Fibroblast of lung (primary cell): ENCODE data around the gene SLC38A8. TPM values are rescaled to one million over a fixed set of nuclear protein-coding genes. Genes with fewer than 3 reads are reported as not detected.

ENCODE experiments used
- DNase-seq, 2 donors: peaks; one replicate each; pipeline versions ENCODE4 v3.0.0 to v3.0.0-alpha.2; 2010; ENCODE audit warnings: low read depth in 2 of 2
- H2AFZ ChIP-seq: 2 replicates; pipeline ENCODE4 v1.5.1; 2012; ENCODE audit warnings: low read length, control low read depth, inconsistent platforms
- H3K27ac ChIP-seq: 2 replicates; pipeline ENCODE4 v1.5.1; 2011; ENCODE audit warnings: low read length, control low read depth; ENCODE audit not compliant: insufficient read depth
- H3K27me3 ChIP-seq: 2 replicates; pipeline ENCODE4 v1.5.1; 2011; ENCODE audit warnings: mild to moderate bottlenecking, low read length; ENCODE audit not compliant: control insufficient read depth, insufficient read depth
- H3K36me3 ChIP-seq: 2 replicates; pipeline ENCODE4 v1.5.1; 2011; ENCODE audit warnings: low read length; ENCODE audit not compliant: control insufficient read depth, insufficient read depth
- H3K4me1 ChIP-seq: 2 replicates; pipeline ENCODE4 v1.5.1; 2011; ENCODE audit warnings: low read length; ENCODE audit not compliant: control insufficient read depth, insufficient read depth; ENCODE audit errors: extremely low read depth
- H3K4me2 ChIP-seq: 2 replicates; pipeline ENCODE4 v1.5.1; 2011; ENCODE audit warnings: low read length, control low read depth; ENCODE audit not compliant: insufficient read depth; ENCODE audit errors: extremely low read depth
- H3K4me3 ChIP-seq, 4 experiments: fragments of 200-600 bp in 1 of 4; sonication (generic) in 1 of 4; replicated peaks in 1 of 4; 2 replicates each; pipeline ENCODE4 v1.5.1; 2011 to 2016; ENCODE audit warnings: low read length in 4 of 4, low read depth in 3 of 4, mild to moderate bottlenecking in 3 of 4, control low read depth in 2 of 4, inconsistent platforms in 1 of 4, mixed read lengths in 1 of 4; ENCODE audit not compliant: insufficient read depth in 1 of 4; ENCODE audit errors: control extremely low read depth in 1 of 4
- H3K79me2 ChIP-seq: 2 replicates; pipeline ENCODE4 v1.5.1; 2012; ENCODE audit warnings: mild to moderate bottlenecking, low read length, inconsistent platforms; ENCODE audit not compliant: control insufficient read depth, insufficient read depth
- H3K9ac ChIP-seq: 2 replicates; pipeline ENCODE4 v1.5.1; 2011; ENCODE audit warnings: mild to moderate bottlenecking, low read length, control low read depth; ENCODE audit not compliant: insufficient read depth
- H3K9me3 ChIP-seq: 2 replicates; pipeline ENCODE4 v1.5.1; 2012; ENCODE audit warnings: low read depth, low read length; ENCODE audit not compliant: control insufficient read depth, insufficient read depth
- H4K20me1 ChIP-seq: 2 replicates; pipeline ENCODE4 v1.5.1; 2011; ENCODE audit warnings: low read length; ENCODE audit not compliant: control insufficient read depth, insufficient read depth; ENCODE audit errors: extremely low read depth
- CTCF ChIP-seq, 2 donors: IDR thresholded peaks in 1 of 2; conservative IDR thresholded peaks in 1 of 2; 1 replicate in 1 of 2; 2 replicates in 1 of 2; pipeline ENCODE4 v1.5.1; 2011 to 2012; ENCODE audit warnings: low read length in 2 of 2, control low read depth in 1 of 2, inconsistent platforms in 1 of 2, low read depth in 1 of 2, mild to moderate bottlenecking in 1 of 2
- EZH2 ChIP-seq: IDR thresholded peaks from 2 replicates; pipeline ENCODE4 v1.5.1; 2012; ENCODE audit warnings: low read length, control low read depth, mild to moderate bottlenecking; ENCODE audit errors: missing control alignments
- polyA plus RNA-seq, 2 donors: library from polyadenylated mRNA; depleted of rRNA in 1 of 2; stranded (reverse) in 1 of 2; unstranded in 1 of 2; fragments of >200 nt; gene quantifications; 2 replicates each; pipeline ENCODE4 v1.2.1, GENCODE V29; 2011 to 2012; ENCODE audit warnings: missing spikeins in 1 of 2
- total RNA-seq: library from RNA; depleted of rRNA; stranded (reverse); fragments of >200 nt; gene quantifications from 2 replicates; pipeline ENCODE4 v1.2.1, GENCODE V29; 2014

The SLC38A8 gene
- total and polyA plus RNA-seq, 2 donors (not counting 1 experiment from before 2014, with no cell fraction given) = not detected

DNA sequence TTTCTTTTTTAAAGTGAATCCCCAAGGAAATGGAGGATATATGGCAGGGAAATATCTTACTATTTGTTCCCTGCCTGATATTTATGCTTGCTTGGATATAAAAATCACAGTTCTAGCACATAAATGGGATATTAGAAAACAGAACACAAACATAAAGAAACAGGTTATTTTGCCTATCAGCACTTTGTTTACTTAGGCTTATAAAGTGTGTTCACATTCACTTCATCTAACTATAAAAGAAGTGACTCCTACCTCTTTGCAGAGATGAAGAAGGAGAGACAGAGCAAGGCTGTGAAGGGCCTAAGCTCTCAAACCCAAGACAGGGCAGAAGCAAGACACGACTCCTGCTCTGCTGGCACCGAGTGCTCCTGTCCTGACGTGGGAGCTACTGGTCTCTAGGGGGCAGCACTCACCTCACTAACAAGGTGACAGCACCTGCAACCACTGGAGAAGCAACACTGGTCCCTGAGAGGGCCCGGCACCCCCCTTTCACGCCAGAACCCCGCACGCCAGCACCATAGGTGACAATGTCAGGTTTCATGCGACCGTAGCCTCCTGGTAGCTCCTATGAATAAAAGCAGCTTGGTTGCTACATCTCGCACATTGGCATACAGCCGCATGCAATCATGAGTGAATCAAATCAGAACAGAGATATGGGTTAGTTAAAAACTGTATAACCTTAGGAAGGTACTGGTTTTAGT is 42.1 kb upstream of the SLC38A8 start:
- peaks cover 20% of the 10 kb centered on the region for H3K36me3 ChIP-seq
- no peak overlapping the region for H3K27ac ChIP-seq
- TF ChIP-seq EZH2 (no peak), CTCF (conservative IDR thresholded peaks at IDR 0.05 in 1 of 2, IDR thresholded peaks at IDR 0.05 in 1 of 2; ENCODE audit: low read depth in 1 of 2, low read length in 2 of 2) (peak; percentile 62 to 82)
- H3K4me2 ChIP-seq = no peak overlapping the region
- no peaks in the 10 kb centered on the region for H4K20me1 ChIP-seq
- peak; percentile 55 to 68 for DNase-seq
- H2AFZ ChIP-seq = no peak overlapping the region
- no peaks in the 10 kb centered on the region for H3K79me2 ChIP-seq
- no peaks in the 10 kb centered on the region for H3K9me3 ChIP-seq
- H3K27me3 ChIP-seq = no peaks in the 10 kb centered on the region
- H3K9ac ChIP-seq = no peak overlapping the region
- H3K4me3 ChIP-seq = no peak overlapping the region
- no peaks in the 10 kb centered on the region for H3K4me1 ChIP-seq

DNA sequence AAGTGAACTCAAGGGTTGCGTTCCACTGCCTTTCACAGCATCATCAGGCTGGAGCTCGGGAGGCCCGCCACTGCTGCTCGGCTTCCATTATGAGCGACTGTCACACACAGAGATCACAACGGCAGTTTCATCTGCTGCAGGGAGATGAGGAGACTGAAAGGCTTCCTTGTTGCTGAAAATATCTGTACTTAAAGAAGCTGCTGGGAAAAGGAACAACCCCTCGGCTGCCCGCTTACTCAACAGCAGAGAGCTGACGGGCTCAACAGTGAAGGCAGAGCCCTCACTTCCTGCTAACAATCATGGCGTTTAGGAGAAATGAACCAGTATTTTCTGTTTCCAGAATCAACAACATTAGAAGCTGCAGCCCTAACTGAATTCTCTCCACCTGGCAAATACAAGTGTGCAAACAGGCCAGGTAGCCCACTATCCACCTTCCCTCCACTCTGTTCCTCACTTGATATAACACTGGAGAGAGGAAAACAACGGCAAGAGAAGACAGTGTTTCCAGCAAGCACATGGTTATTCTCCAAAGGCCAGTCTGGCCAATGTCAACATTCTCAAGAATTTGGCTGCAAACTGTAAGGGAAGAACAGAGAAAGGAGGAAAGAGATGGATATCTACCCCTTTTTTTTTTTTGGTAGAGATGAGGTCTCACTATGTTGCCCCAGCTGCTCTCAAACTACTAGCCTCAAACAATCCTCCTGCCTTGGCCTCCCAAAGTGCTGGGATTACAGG is 40.4 kb upstream of the SLC38A8 start:
- H3K9me3 ChIP-seq = no peaks in the 10 kb centered on the region
- H3K4me1 ChIP-seq = no peaks in the 10 kb centered on the region
- no peaks in the 10 kb centered on the region for H3K27me3 ChIP-seq
- no peak overlapping the region for H3K4me3 ChIP-seq
- H2AFZ ChIP-seq = no peak overlapping the region
- peaks cover 18% of the 10 kb centered on the region for H3K36me3 ChIP-seq
- H3K4me2 ChIP-seq = no peak overlapping the region
- H4K20me1 ChIP-seq = no peaks in the 10 kb centered on the region
- H3K9ac ChIP-seq = no peak overlapping the region
- DNase-seq = no peak
- no peak overlapping the region for H3K27ac ChIP-seq
- no peak for TF ChIP-seq CTCF (conservative IDR thresholded peaks at IDR 0.05 in 1 of 2, IDR thresholded peaks at IDR 0.05 in 1 of 2; ENCODE audit: low read depth in 1 of 2, low read length in 2 of 2)
- no peak for TF ChIP-seq EZH2
- no peaks in the 10 kb centered on the region for H3K79me2 ChIP-seq

DNA sequence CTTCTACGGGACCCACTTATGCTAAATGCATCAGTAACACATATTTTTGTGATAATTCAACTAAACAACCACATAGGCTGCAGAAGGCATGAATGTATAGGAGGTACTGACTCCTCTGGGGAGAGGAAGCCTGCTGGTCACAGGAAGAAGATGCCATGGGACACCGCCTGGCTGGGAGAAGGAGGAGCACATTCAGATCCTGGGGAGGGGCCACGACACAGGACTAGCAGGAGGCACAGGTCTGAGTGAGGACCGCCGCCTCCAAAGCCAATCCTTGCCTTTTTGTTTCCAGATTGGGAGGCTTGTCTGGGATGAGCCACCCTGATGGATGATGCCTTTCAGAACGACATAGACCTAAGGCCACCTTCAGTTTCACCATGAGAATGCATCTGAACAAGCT is 39.5 kb upstream of the SLC38A8 start:
- no peak overlapping the region for H3K27ac ChIP-seq
- H3K27me3 ChIP-seq = no peaks in the 10 kb centered on the region
- peaks cover 16% of the 10 kb centered on the region for H3K36me3 ChIP-seq
- H3K9me3 ChIP-seq = no peaks in the 10 kb centered on the region
- DNase-seq = no peak
- no peaks in the 10 kb centered on the region for H4K20me1 ChIP-seq
- no peak for TF ChIP-seq CTCF (conservative IDR thresholded peaks at IDR 0.05 in 1 of 2, IDR thresholded peaks at IDR 0.05 in 1 of 2; ENCODE audit: low read depth in 1 of 2, low read length in 2 of 2)
- no peak for TF ChIP-seq EZH2
- H3K9ac ChIP-seq = no peak overlapping the region
- no peaks in the 10 kb centered on the region for H3K4me1 ChIP-seq
- no peak overlapping the region for H2AFZ ChIP-seq
- no peaks in the 10 kb centered on the region for H3K79me2 ChIP-seq
- no peak overlapping the region for H3K4me2 ChIP-seq
- no peak overlapping the region for H3K4me3 ChIP-seq
